Psoas muscle (tissue), 8 donors: Measurements from ENCODE around the gene GGT1. TPM values are rescaled to one million over a fixed set of nuclear protein-coding genes. Genes with fewer than 3 reads are reported as not detected.
"Not testable (repeated sequence)": the region's sequence is repeated elsewhere in the genome, so short reads cannot be mapped to it uniquely, and the experiment has no call there.

Source experiments
- ATAC-seq, 4 donors: fragments of 200-7000 bp; cut with Tn5 transposase; one replicate each; pipeline ENCODE4 v1.9.1; 2020; ENCODE audit warnings: moderate library complexity in 3 of 4, mild to moderate bottlenecking in 2 of 4
- DNase-seq, 2 donors: peaks; one replicate each; pipeline ENCODE4 v3.0.0-alpha.2; 2020
- H3K27ac ChIP-seq: fragments of 200-600 bp; one replicate; pipeline ENCODE4 v1.8.0; 2022
- H3K27me3 ChIP-seq, 3 donors: fragments of 200-600 bp in 1 of 3; one replicate each; pipeline versions ENCODE4 v1.6.1 to v1.8.0; 2013 to 2022; ENCODE audit warnings: low read length in 2 of 3, mild to moderate bottlenecking in 2 of 3, moderate library complexity in 1 of 3; ENCODE audit not compliant: insufficient read depth in 3 of 3
- H3K36me3 ChIP-seq, 2 donors: fragments of 200-600 bp in 1 of 2; one replicate each; pipeline versions ENCODE4 v1.6.1 to v1.8.0; 2013 to 2022; ENCODE audit warnings: low read depth in 1 of 2, mild to moderate bottlenecking in 1 of 2, moderate library complexity in 1 of 2; ENCODE audit not compliant: insufficient read depth in 1 of 2
- H3K4me1 ChIP-seq: fragments of 200-600 bp; one replicate; pipeline ENCODE4 v1.8.0; 2022
- H3K4me3 ChIP-seq: fragments of 200-600 bp; one replicate; pipeline ENCODE4 v1.8.0; 2022; ENCODE audit warnings: mild to moderate bottlenecking
- H3K9me3 ChIP-seq: fragments of 200-600 bp; one replicate; pipeline ENCODE4 v1.8.0; 2022
- CTCF ChIP-seq: fragments of 200-600 bp; IDR thresholded peaks from one replicate; pipeline ENCODE4 v1.8.0; 2022; ENCODE audit warnings: antibody characterized with exemption
- WGBS, 3 donors: extraction: QIAGEN DNeasy Blood & Tissue Kit; methylation state at CpG; one replicate each; pipeline versions ENCODE4 v1.1.6 to v1.1.7; 2013; 5-methylcytosine and 5-hydroxymethylcytosine counted together
- intact Hi-C, 2 donors: fragments of 100-400 bp; cut with DNase I; formaldehyde crosslinking; loops; one replicate each; pipeline versions ENCODE4 v1.11.0 to v1.14.2; 2022
- polyA plus RNA-seq, 3 donors: library from polyadenylated mRNA; stranded (reverse); fragments of 200-250 nt; gene quantifications; one replicate each; pipeline ENCODE4 v1.2.3, GENCODE V29; 2013
- total RNA-seq, 4 donors: library from RNA; stranded (reverse); fragmentation: NEBNext Ultra II Directional in 2 of 4; extraction: Animal tissue kit (Norgen Biotek cat#: 25700) in 2 of 4; gene quantifications; one replicate each; pipeline versions ENCODE4 v1.2.1 to v1.2.4, GENCODE V29; 2021 to 2023
- donor health status: healthy with polysubstance abuse.
- donor health status: DM: no; HTN: no; CAD: no; lungs with moderate emphysema.
- donor health status: Bipolar disorder and iron deficiency.
- donor health status: healthy.
- donor health status: DM: yes; HTN: yes; CAD: no.
- donor health status: DM: no; HTN: no; CAD: no.
- donor health status: DM: no; HTN: no; CAD: no.
- donor health status: DM: yes; HTN: yes; CAD: no.

Gene GGT1
- total and polyA plus RNA-seq, 7 donors = 0.52 to 2.6 (median 0.97) TPM

GRCh38 chr22:24644409-24644808 lies 41.4 kb downstream of the GGT1 start:
- intact Hi-C loops, H3K27me3 ChIP-seq, H3K4me1 ChIP-seq, H3K36me3 ChIP-seq, H3K9me3 ChIP-seq, DNase-seq, H3K4me3 ChIP-seq, ATAC-seq, H3K27ac ChIP-seq: not testable (repeated sequence)
- 85 to 87% (median 86%) methylated on average over 3 to 11 of the region's 11 CpGs for WGBS, 3 donors

GRCh38 chr22:24645408-24646399 lies 42.7 kb downstream of the GGT1 start:
- H3K36me3 ChIP-seq, H3K4me3 ChIP-seq, DNase-seq, intact Hi-C loops, H3K27me3 ChIP-seq, H3K27ac ChIP-seq, H3K9me3 ChIP-seq, H3K4me1 ChIP-seq, ATAC-seq: not testable (repeated sequence)
- 68 to 71% (median 70%) methylated on average over 5 to 10 of the region's 21 CpGs for whole genome bisulfite sequencing, 3 donors

- ATAC-seq, DNase-seq, H3K4me1 ChIP-seq, H3K27ac ChIP-seq, H3K36me3 ChIP-seq, intact Hi-C loops, H3K4me3 ChIP-seq, H3K27me3 ChIP-seq, H3K9me3 ChIP-seq: not testable (repeated sequence)
- WGBS, 3 donors = 92 to 98% (median 94%) methylated on average over 9 to 19 of the region's 19 CpGs
Measured at GRCh38 chr22:24646756-24647155, 43.8 kb downstream of the GGT1 start.

GRCh38 chr22:24649371-24649770 lies 46.4 kb downstream of the GGT1 start:
- WGBS, 3 donors = 63 to 90% (median 70%) methylated on average over 1 to 2 of the region's 4 CpGs
- ATAC-seq, H3K27me3 ChIP-seq, intact Hi-C loops, H3K4me1 ChIP-seq, H3K9me3 ChIP-seq, DNase-seq, H3K27ac ChIP-seq, H3K36me3 ChIP-seq, H3K4me3 ChIP-seq: not testable (repeated sequence)

GRCh38 chr22:24650884-24651283 lies 47.9 kb downstream of the GGT1 start:
- DNase-seq = peak; percentile 63 to 70
- intact Hi-C loops, ATAC-seq, H3K9me3 ChIP-seq, H3K4me1 ChIP-seq, H3K27me3 ChIP-seq, H3K36me3 ChIP-seq, H3K4me3 ChIP-seq, H3K27ac ChIP-seq: not testable (repeated sequence)
- peak; percentile 13 for TF ChIP-seq CTCF
- no CpG with 5 or more reads among the region's 10 CpGs for WGBS, 3 donors

- H3K9me3 ChIP-seq, H3K4me1 ChIP-seq, H3K27me3 ChIP-seq, H3K27ac ChIP-seq, ATAC-seq, DNase-seq, H3K36me3 ChIP-seq, H3K4me3 ChIP-seq, intact Hi-C loops: not testable (repeated sequence)
- 87 to 89% (median 87%) methylated on average over 3 of the region's 3 CpGs for WGBS, 3 donors
Measured at GRCh38 chr22:24665395-24665794, 62.4 kb downstream of the GGT1 start.

- H3K27me3 ChIP-seq, H3K27ac ChIP-seq, H3K4me1 ChIP-seq, H3K4me3 ChIP-seq, intact Hi-C loops, H3K9me3 ChIP-seq, H3K36me3 ChIP-seq, DNase-seq: not testable (repeated sequence)
- WGBS, 3 donors = 29 to 62% (median 45%) methylated on average over 4 to 7 of the region's 10 CpGs
- peak in 1 of 4 donors; percentile 61 for ATAC-seq
Measured at GRCh38 chr22:24667904-24668303, 64.9 kb downstream of the GGT1 start.

- ATAC-seq = not testable (repeated sequence)
Measured at GRCh38 chr22:24672532-24672931, 69.5 kb downstream of the GGT1 start.

More at GRCh38 chr22:24672532-24672931, 69.5 kb downstream of the GGT1 start:
- H3K36me3 ChIP-seq, intact Hi-C loops, H3K27ac ChIP-seq, DNase-seq, H3K4me1 ChIP-seq, H3K9me3 ChIP-seq, H3K27me3 ChIP-seq, H3K4me3 ChIP-seq: not testable (repeated sequence)
- WGBS, 3 donors = 54 to 55% (median 55%) methylated on average over 1 of the region's 2 CpGs
